GM12878 (cell line): ENCODE data around the gene ARMC9. TPM values are rescaled to one million over a fixed set of nuclear protein-coding genes. Genes with fewer than 3 reads are reported as not detected.
A peak's percentile ranks its signal among the peaks of the same experiment; 100 is the strongest.

Source experiments
- ATAC-seq: fragments of 200-7000 bp; cut with Tn5 transposase; 3 replicates; pipeline ENCODE4 v1.9.1; 2020; ENCODE audit warnings: mild to moderate bottlenecking, moderate library complexity
- BruUV-seq: library from RNA; stranded (reverse); fragments of 400-500 nt; replicated peaks from 2 replicates; lab custom pipeline; 2021; lab: Mats Ljungman, UMichigan
- CTCF ChIA-PET: fragments of 300-600 bp; sonication (Branson Sonifier 250); formaldehyde crosslinking; extraction: SDS; loops from one replicate; lab custom pipeline; 2021; ENCODE audit warnings: inconsistent platforms; lab: Yijun Ruan, JAX
- POLR2A ChIA-PET: fragments of 350-600 bp; formaldehyde crosslinking; extraction: SDS; loops from one replicate; lab custom pipeline; 2021; ENCODE audit warnings: inconsistent platforms; lab: Charles Lee
- RAD21 ChIA-PET: fragments of 300-600 bp; sonication (Branson Sonifier 250); formaldehyde crosslinking; loops from one replicate; lab custom pipeline; 2023; ENCODE audit warnings: antibody characterized with exemption; ENCODE audit not compliant: unreplicated experiment; lab: Charles Lee
- SMC1A ChIA-PET: fragments of 300-600 bp; sonication (Branson Sonifier 250); formaldehyde crosslinking; loops from one replicate; lab custom pipeline; 2023; ENCODE audit not compliant: unreplicated experiment, uncharacterized antibody; lab: Charles Lee
- DNase-seq: peaks from one replicate; pipeline ENCODE4 v3.0.0-alpha.2; 2011; ENCODE audit warnings: low read depth, low spot score
- FAIRE-seq: peaks from 3 replicates; lab custom pipeline; 2011; peaks lifted over from hg19 to GRCh38; lab: Jason Lieb, UNC
- H2AFZ ChIP-seq: 2 replicates; pipeline ENCODE4 v1.6.0; 2011; ENCODE audit warnings: low read depth, low read length, control low read depth; ENCODE audit not compliant: control insufficient read depth
- H3K27ac ChIP-seq: 2 replicates; pipeline ENCODE4 v1.5.1; 2011; ENCODE audit warnings: control low read depth; ENCODE audit not compliant: control insufficient read depth, insufficient read depth
- H3K27me3 ChIP-seq, 2 experiments: replicated peaks in 1 of 2; 2 replicates each; pipeline versions ENCODE4 v1.6.0 to v1.6.1; 2011; ENCODE audit warnings: low read length in 1 of 2; ENCODE audit not compliant: control insufficient read depth in 2 of 2, insufficient read depth in 2 of 2
- H3K36me3 ChIP-seq, 2 experiments: 2 replicates each; pipeline ENCODE4 v1.5.1; 2011; ENCODE audit warnings: low read length in 1 of 2; ENCODE audit not compliant: control insufficient read depth in 2 of 2, insufficient read depth in 2 of 2
- H3K4me1 ChIP-seq: 2 replicates; pipeline ENCODE4 v1.6.1; 2011; ENCODE audit warnings: mild to moderate bottlenecking, low read length, moderate library complexity, mixed read lengths; ENCODE audit not compliant: control insufficient read depth, insufficient read depth
- H3K4me2 ChIP-seq: 2 replicates; pipeline ENCODE4 v1.6.0; 2011; ENCODE audit warnings: control low read depth; ENCODE audit not compliant: control insufficient read depth, insufficient read depth
- H3K4me3 ChIP-seq: fragments of 200-600 bp; sonication (generic); 2 replicates; pipeline ENCODE4 v1.5.1; 2016
- H3K79me2 ChIP-seq: 2 replicates; pipeline ENCODE4 v1.6.0; 2011; ENCODE audit warnings: low read length; ENCODE audit not compliant: control insufficient read depth, insufficient read depth
- H3K9ac ChIP-seq: 2 replicates; pipeline ENCODE4 v1.8.0; 2011; ENCODE audit warnings: low read length, control low read depth, mixed read lengths; ENCODE audit not compliant: control insufficient read depth, insufficient read depth
- H3K9me3 ChIP-seq: replicated peaks from 3 replicates; pipeline ENCODE4 v1.5.1; 2011; ENCODE audit warnings: mild to moderate bottlenecking, low read length; ENCODE audit not compliant: control insufficient read depth, insufficient read depth
- H4K20me1 ChIP-seq: 2 replicates; pipeline ENCODE4 v1.6.0; 2011; ENCODE audit not compliant: control insufficient read depth, insufficient read depth
- NFYA ChIP-seq: IDR thresholded peaks from 2 replicates; pipeline ENCODE4 v1.6.1; 2011; ENCODE audit warnings: low read depth, mild to moderate bottlenecking, low read length, improper control_type of control experiment, borderline replicate concordance
- SMAD1 ChIP-seq: fragments of 450-650 bp; IDR thresholded peaks from 2 replicates; pipeline ENCODE4 v1.6.1; 2018; ENCODE audit warnings: mild to moderate bottlenecking, low read depth; ENCODE audit not compliant: partially characterized antibody
- TCF3 ChIP-seq: IDR thresholded peaks from 2 replicates; pipeline ENCODE4 v1.6.1; 2012; ENCODE audit warnings: low read depth, mild to moderate bottlenecking, low read length, borderline replicate concordance; ENCODE audit not compliant: insufficient read depth
- WGBS: methylation state at CpG from one replicate; pipeline ENCODE4 v1.1.6; 2016; ENCODE audit warnings: low lambda C conversion rate; ENCODE audit not compliant: insufficient replicate concordance, insufficient coverage; ENCODE audit errors: missing lambda C conversion rate; 5-methylcytosine and 5-hydroxymethylcytosine counted together
- in situ Hi-C: fragments of 300-500 bp; cut with MboI; formaldehyde crosslinking; loops from 9 replicates; pipeline ENCODE4 v1.14.3; 2018; ENCODE audit warnings: mixed read lengths
- intact Hi-C: fragments of 100-400 bp; cut with micrococcal nuclease; formaldehyde crosslinking; loops from one replicate; pipeline ENCODE4 v1.14.2; 2022; ENCODE audit not compliant: unreplicated experiment
- polyA plus RNA-seq, 11 experiments: library from polyadenylated mRNA; depleted of rRNA in 4 of 11; unstranded in 6 of 11; stranded (reverse) in 5 of 11; fragments of >200 nt; fragmentation: Nextera tagmentation in 4 of 11; fragmentation: Illumina TruSeq in 1 of 11; extraction: Ambion mirVana in 4 of 11; extraction: Trizol in 1 of 11; gene quantifications; 1 replicate in 1 of 11; 2 replicates in 10 of 11; pipeline versions ENCODE4 v1.2.1 to v1.2.3, GENCODE V29; 2011 to 2016; ENCODE audit warnings: inconsistent platforms in 2 of 11, missing spikeins in 2 of 11, low read depth in 1 of 11
- total RNA-seq, 4 experiments: library from RNA; depleted of rRNA in 3 of 4; stranded (reverse); fragments of >200 nt in 3 of 4; fragmentation: Illumina TruSeq in 1 of 4; extraction: Trizol in 1 of 4; gene quantifications; 2 replicates each; pipeline versions ENCODE4 v1.2.1 to v1.2.3, GENCODE V29; 2013 to 2021

The ARMC9 gene
- total and polyA plus RNA-seq, 10 of the 15 experiments (the other 5 are each of a cell fraction or from before 2014, with no cell fraction given) = 3.8 to 21.8 (median 10.4) TPM

DNA sequence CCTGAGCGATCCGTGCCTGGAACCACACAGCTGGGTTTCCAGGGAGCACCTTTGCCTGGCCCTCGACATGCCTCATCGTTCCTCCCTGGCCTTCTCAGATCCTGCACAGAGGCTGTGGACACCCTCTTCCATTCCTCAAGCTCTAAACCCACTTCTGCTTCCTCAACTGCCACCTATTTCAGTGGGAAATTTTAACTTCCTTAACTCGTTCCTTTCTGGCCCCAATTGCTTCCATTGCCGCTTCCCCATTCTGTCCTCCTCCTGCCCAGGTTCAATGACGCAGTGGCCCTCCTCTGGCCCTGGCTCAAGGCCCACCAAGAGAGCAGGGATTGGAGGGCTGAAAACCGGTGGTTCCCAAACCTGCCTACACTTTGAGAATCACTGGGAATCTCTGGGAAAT, 192.2 kb downstream of the ARMC9 start (continued):
- TF ChIP-seq SMAD1 = no peak

DNA sequence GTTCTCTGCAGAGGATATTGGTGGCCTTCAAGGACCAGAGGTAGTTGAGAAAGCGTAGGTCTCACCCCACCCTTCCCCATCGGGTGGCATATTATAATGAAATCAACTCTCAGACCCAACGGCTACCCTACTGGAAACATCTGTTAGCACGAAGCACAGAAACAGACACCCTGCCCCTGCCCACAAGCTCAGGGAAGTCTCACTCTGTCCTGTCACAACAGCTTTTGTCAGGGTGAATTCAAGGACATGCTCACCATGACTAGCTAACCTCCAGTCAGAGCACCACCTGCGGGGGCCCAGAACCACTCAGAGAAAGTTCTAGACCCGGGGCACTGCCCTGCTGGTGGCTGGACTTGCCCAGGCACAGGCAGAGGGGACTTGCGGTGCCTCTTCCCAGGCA, 193.6 kb downstream of the ARMC9 start:
- Histone ChIP-seq H3K27me3 (no peaks in the 10 kb centered on the region), H3K27ac (peak overlapping the region; percentile 95), H3K4me3 (peak overlapping the region; percentile 65; the same call in 1 of the 2 replicates), H2AFZ (peak overlapping the region; percentile 62), H3K4me2 (peak overlapping the region; percentile 83), H4K20me1 (no peaks in the 10 kb centered on the region), H3K4me1 (peaks cover 53% of the 10 kb centered on the region), H3K36me3 (no peaks in the 10 kb centered on the region), H3K79me2 (peaks cover 40% of the 10 kb centered on the region), H3K9me3 (no peaks in the 10 kb centered on the region), H3K9ac (peak overlapping the region; percentile 62; the same call in 1 of the 2 replicates)
- ChIA-PET RAD21 (interaction anchor here (4.0 to 6.0 kb wide), 2 partner anchors 15 to 164 kb away, joined by 28 to 52 read pairs; no protein-coding TSS in a partner anchor), POLR2A (interaction anchor here (1.0 to 1.8 kb wide), 2 partner anchors 82 to 95 kb away, joined by 3 to 11 read pairs; no protein-coding TSS in a partner anchor), SMC1A (interaction anchor here (1.4 to 6.3 kb wide), 4 partner anchors 13 to 164 kb away, joined by 3 to 66 read pairs (median 34); no protein-coding TSS in a partner anchor), CTCF (interaction anchor here (0.9 to 6.0 kb wide), 7 partner anchors 13 to 288 kb away, joined by 3 to 79 read pairs (median 20); no protein-coding TSS in a partner anchor)
- intact Hi-C loops (loop anchor here (10.0 kb wide), 2 partner anchors 273 to 567 kb away; no protein-coding TSS in a partner anchor), in situ Hi-C loops (loop anchor here (5.0 kb wide), 2 partner anchors 90 to 165 kb away; no protein-coding TSS in a partner anchor)
- no TSS peak for BruUV-seq
- DNase-seq (no peak), ATAC-seq (no peak), FAIRE-seq (no peak)
- WGBS = 59% methylated on average over 7 of the region's 7 CpGs
- TF ChIP-seq NFYA (no peak), TCF3 (0 out of 2 replicates have a peak, but pooled peaks have one; percentile 13)
- TF ChIP-seq, all 136 proteins: peak for 1
